Activated CD8-positive, alpha-beta memory T cell treated with anti-CD3 and anti-CD28 coated beads, Interleukin-2, amount 10 ng/mL, durations not matched to agents 7 days and 5 days (primary cell): ENCODE results near the gene PPFIA4. TPM values are rescaled to one million over a fixed set of nuclear protein-coding genes. Genes with fewer than 3 reads are reported as not detected.

Experiments used
- ATAC-seq: fragments of 150-1000 bp; cut with Tn5 transposase; one replicate; pipeline ENCODE4 v1.10.0; 2021; ENCODE audit warnings: moderate library complexity
- CTCF ChIA-PET: fragments of 350-600 bp; sonication (Branson Sonifier 250); formaldehyde crosslinking; loops from one replicate; lab custom pipeline; 2021; ENCODE audit warnings: antibody characterized with exemption; lab: Charles Lee
- DNase-seq: peaks from one replicate; pipeline ENCODE4 v3.0.0-alpha.2; 2020
- H3K27ac Mint-ChIP-seq: one replicate; pipeline ENCODE4 v1.8.0; 2021; ENCODE audit warnings: mild to moderate bottlenecking, mixed read lengths
- H3K27me3 Mint-ChIP-seq: one replicate; pipeline ENCODE4 v1.8.0; 2021; ENCODE audit warnings: mixed read lengths
- H3K36me3 Mint-ChIP-seq: one replicate; pipeline ENCODE4 v1.8.0; 2021; ENCODE audit warnings: mild to moderate bottlenecking, mixed read lengths
- H3K4me1 Mint-ChIP-seq: one replicate; pipeline ENCODE4 v1.8.0; 2021; ENCODE audit warnings: mixed read lengths
- H3K4me3 Mint-ChIP-seq: one replicate; pipeline ENCODE4 v1.8.0; 2021; ENCODE audit warnings: mild to moderate bottlenecking, moderate library complexity, mixed read lengths
- H3K9me3 Mint-ChIP-seq: one replicate; pipeline ENCODE4 v1.8.0; 2022; ENCODE audit warnings: low read depth, mixed read lengths
- total RNA-seq, 2 experiments: library from RNA; stranded (reverse); gene quantifications; one replicate each; pipeline ENCODE4 v1.2.3, GENCODE V29; 2021

Gene PPFIA4
- total RNA-seq, 2 experiments from 2014 or later: 4.6 to 17.9 TPM

- Mint-ChIP-seq H3K4me3 (peak overlapping the region; percentile 70), H3K36me3 (peaks cover 25% of the 10 kb centered on the region), H3K27me3 (peaks cover 9% of the 10 kb centered on the region), H3K4me1 (peaks cover 22% of the 10 kb centered on the region), H3K27ac (no peak overlapping the region), H3K9me3 (peaks cover 3% of the 10 kb centered on the region)
- CTCF ChIA-PET: interaction anchor here (0.8 to 6.8 kb wide), 6 partner anchors 13 to 189 kb away, joined by 3 to 48 read pairs (median 3); partner anchors contain the start of gene TMEM183A
- DNase-seq (peak; percentile 41), ATAC-seq (peak; percentile 46)
Measured at GRCh38 chr1:203026666-203027663, 674 bp downstream of the PPFIA4 start.

GRCh38 chr1:203028067-203028783 lies 1.9 kb downstream of the PPFIA4 start:
- H3K9me3 Mint-ChIP-seq: peaks cover 3% of the 10 kb centered on the region
- no peak overlapping the region for H3K4me3 Mint-ChIP-seq
- H3K27me3 Mint-ChIP-seq: peaks cover 9% of the 10 kb centered on the region
- ATAC-seq (no peak), DNase-seq (peak; percentile 39)
- no peak overlapping the region for H3K27ac Mint-ChIP-seq
- peaks cover 22% of the 10 kb centered on the region for H3K4me1 Mint-ChIP-seq
- H3K36me3 Mint-ChIP-seq: peaks cover 22% of the 10 kb centered on the region
- CTCF ChIA-PET: interaction anchor here (0.7 to 6.8 kb wide), 4 partner anchors 11 to 188 kb away, joined by 3 to 48 read pairs (median 3); no protein-coding TSS in a partner anchor

GRCh38 chr1:203028784-203029553 lies 2.7 kb downstream of the PPFIA4 start:
- Mint-ChIP-seq H3K27me3 (peaks cover 9% of the 10 kb centered on the region), H3K4me3 (no peak overlapping the region), H3K27ac (no peak overlapping the region), H3K4me1 (peaks cover 22% of the 10 kb centered on the region), H3K9me3 (peaks cover 3% of the 10 kb centered on the region), H3K36me3 (peaks cover 18% of the 10 kb centered on the region)
- DNase-seq (peak; percentile 37), ATAC-seq (no peak)
- CTCF ChIA-PET: interaction anchor here (0.7 to 6.8 kb wide), 4 partner anchors 11 to 240 kb away, joined by 3 to 48 read pairs (median 4); no protein-coding TSS in a partner anchor

GRCh38 chr1:203031467-203031866 lies 5.2 kb downstream of the PPFIA4 start:
- ATAC-seq (no peak), DNase-seq (no peak)
- H3K9me3 Mint-ChIP-seq: no peaks in the 10 kb centered on the region
- no peaks in the 10 kb centered on the region for H3K36me3 Mint-ChIP-seq
- H3K4me1 Mint-ChIP-seq: peaks cover 14% of the 10 kb centered on the region
- CTCF ChIA-PET: no interaction called here
- H3K27me3 Mint-ChIP-seq: peaks cover 9% of the 10 kb centered on the region
- H3K27ac Mint-ChIP-seq: no peak overlapping the region
- H3K4me3 Mint-ChIP-seq: no peak overlapping the region

GRCh38 chr1:203033287-203033686 lies 7.0 kb downstream of the PPFIA4 start:
- CTCF ChIA-PET: interaction anchor here (3.4 kb wide), 1 partner anchor 183 kb away, joined by 17 read pairs; no protein-coding TSS in a partner anchor
- ATAC-seq: no peak
- Mint-ChIP-seq H3K27me3 (no peaks in the 10 kb centered on the region), H3K4me1 (peaks cover 9% of the 10 kb centered on the region), H3K36me3 (no peaks in the 10 kb centered on the region), H3K4me3 (no peak overlapping the region), H3K27ac (no peak overlapping the region), H3K9me3 (no peaks in the 10 kb centered on the region)
- no peak for DNase-seq

GRCh38 chr1:203033917-203034316 lies 7.6 kb downstream of the PPFIA4 start:
- Mint-ChIP-seq H3K4me3 (no peak overlapping the region), H3K36me3 (no peaks in the 10 kb centered on the region), H3K4me1 (peaks cover 9% of the 10 kb centered on the region), H3K9me3 (no peaks in the 10 kb centered on the region), H3K27ac (no peak overlapping the region), H3K27me3 (no peaks in the 10 kb centered on the region)
- DNase-seq: no peak
- CTCF ChIA-PET: interaction anchor here (1.1 to 3.4 kb wide), 3 partner anchors 133 to 234 kb away, joined by 3 to 17 read pairs (median 4); no protein-coding TSS in a partner anchor
- ATAC-seq: no peak

GRCh38 chr1:203034422-203035110 lies 8.3 kb downstream of the PPFIA4 start:
- Mint-ChIP-seq H3K27me3 (no peaks in the 10 kb centered on the region), H3K4me1 (peaks cover 13% of the 10 kb centered on the region), H3K4me3 (no peak overlapping the region), H3K36me3 (peaks cover 3% of the 10 kb centered on the region), H3K9me3 (no peaks in the 10 kb centered on the region), H3K27ac (no peak overlapping the region)
- CTCF ChIA-PET: interaction anchor here (1.1 to 3.4 kb wide), 3 partner anchors 132 to 233 kb away, joined by 3 to 17 read pairs (median 4); no protein-coding TSS in a partner anchor
- DNase-seq: no peak
- no peak for ATAC-seq

GRCh38 chr1:203035111-203036000 lies 9.1 kb downstream of the PPFIA4 start:
- H3K4me3 Mint-ChIP-seq: no peak overlapping the region
- H3K9me3 Mint-ChIP-seq: no peaks in the 10 kb centered on the region
- peaks cover 3% of the 10 kb centered on the region for H3K36me3 Mint-ChIP-seq
- no peaks in the 10 kb centered on the region for H3K27me3 Mint-ChIP-seq
- ATAC-seq (no peak), DNase-seq (no peak)
- peaks cover 13% of the 10 kb centered on the region for H3K4me1 Mint-ChIP-seq
- no peak overlapping the region for H3K27ac Mint-ChIP-seq
- CTCF ChIA-PET: interaction anchor here (0.7 to 3.4 kb wide), 5 partner anchors 131 to 473 kb away, joined by 3 to 17 read pairs (median 4); no protein-coding TSS in a partner anchor

GRCh38 chr1:203036135-203036534 lies 9.8 kb downstream of the PPFIA4 start:
- H3K27me3 Mint-ChIP-seq: no peaks in the 10 kb centered on the region
- CTCF ChIA-PET: interaction anchor here (0.7 to 3.4 kb wide), 3 partner anchors 136 to 472 kb away, joined by 3 to 17 read pairs (median 9); no protein-coding TSS in a partner anchor
- H3K4me1 Mint-ChIP-seq: peaks cover 13% of the 10 kb centered on the region
- no peaks in the 10 kb centered on the region for H3K9me3 Mint-ChIP-seq
- ATAC-seq: no peak
- H3K27ac Mint-ChIP-seq: no peak overlapping the region
- no peak overlapping the region for H3K4me3 Mint-ChIP-seq
- H3K36me3 Mint-ChIP-seq: peaks cover 3% of the 10 kb centered on the region
- DNase-seq: no peak

GRCh38 chr1:203036537-203036936 lies 10.2 kb downstream of the PPFIA4 start:
- Mint-ChIP-seq H3K27me3 (no peaks in the 10 kb centered on the region), H3K27ac (no peak overlapping the region), H3K4me1 (peaks cover 13% of the 10 kb centered on the region), H3K9me3 (no peaks in the 10 kb centered on the region), H3K4me3 (no peak overlapping the region), H3K36me3 (peaks cover 3% of the 10 kb centered on the region)
- CTCF ChIA-PET: interaction anchor here (1.6 to 3.4 kb wide), 2 partner anchors 135 to 180 kb away, joined by 9 to 17 read pairs; no protein-coding TSS in a partner anchor
- DNase-seq: no peak
- no peak for ATAC-seq

GRCh38 chr1:203037509-203038190 lies 11.4 kb downstream of the PPFIA4 start:
- H3K27ac Mint-ChIP-seq: no peak overlapping the region
- no peak for ATAC-seq
- H3K9me3 Mint-ChIP-seq: no peaks in the 10 kb centered on the region
- DNase-seq: no peak
- CTCF ChIA-PET: interaction anchor here (1.6 to 6.4 kb wide), 3 partner anchors 134 to 179 kb away, joined by 9 to 106 read pairs (median 74); no protein-coding TSS in a partner anchor
- H3K27me3 Mint-ChIP-seq: no peaks in the 10 kb centered on the region
- no peak overlapping the region for H3K4me3 Mint-ChIP-seq
- H3K36me3 Mint-ChIP-seq: peaks cover 3% of the 10 kb centered on the region
- H3K4me1 Mint-ChIP-seq: peaks cover 13% of the 10 kb centered on the region
